AG09309 (cell line): Measurements from ENCODE around the gene FAM209B.
"Not testable (repeated sequence)": the region's sequence is repeated elsewhere in the genome, so short reads cannot be mapped to it uniquely, and the experiment has no call there.

Experiments
- DNase-seq: peaks from one replicate; pipeline ENCODE4 v3.0.0-alpha.2; 2010; ENCODE audit warnings: low read depth
- H3K4me3 ChIP-seq: 2 replicates; pipeline ENCODE4 v1.5.1; 2011; ENCODE audit warnings: mild to moderate bottlenecking, low read depth, low read length, moderate library complexity; ENCODE audit not compliant: control insufficient read depth
- TF ChIP-seq, protein P1 (sequence below): IDR thresholded peaks from 2 replicates; pipeline ENCODE4 v1.5.1; 2011; ENCODE audit warnings: mild to moderate bottlenecking, low read depth, low read length, inconsistent platforms; ENCODE audit not compliant: insufficient read depth, control insufficient read depth; ENCODE audit errors: missing control alignments

The FAM209B gene, protein sequence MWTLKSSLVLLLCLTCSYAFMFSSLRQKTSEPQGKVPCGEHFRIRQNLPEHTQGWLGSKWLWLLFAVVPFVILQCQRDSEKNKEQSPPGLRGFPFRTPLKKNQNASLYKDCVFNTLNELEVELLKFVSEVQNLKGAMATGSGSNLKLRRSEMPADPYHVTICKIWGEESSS

DNA sequence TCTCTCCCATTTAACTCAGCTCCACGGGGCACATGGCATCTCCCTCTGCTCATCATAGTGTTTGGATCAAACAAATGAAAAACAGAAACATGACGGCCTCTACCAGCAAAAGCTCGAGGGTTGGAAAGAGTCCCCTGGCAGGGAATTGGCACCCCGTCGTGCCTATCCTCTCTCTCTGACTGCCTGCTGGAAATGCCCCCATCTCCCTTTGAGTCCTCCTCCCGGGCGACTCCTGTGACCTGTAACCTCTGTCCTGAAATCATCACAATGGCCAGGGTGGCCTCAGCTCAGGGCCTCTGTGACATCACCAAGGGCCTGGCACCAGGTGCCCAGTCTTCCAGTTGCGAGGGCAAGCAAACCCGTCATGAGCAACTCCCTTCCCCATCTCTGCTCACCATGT lies at the start of gene FAM209B:
TSS of gene FAM209B (plus strand) at position 301 of the 400 bp plus-strand sequence. CDS start at position 397, 96 bp downstream.
- not testable (repeated sequence) for DNase-seq, H3K4me3 ChIP-seq

DNA sequence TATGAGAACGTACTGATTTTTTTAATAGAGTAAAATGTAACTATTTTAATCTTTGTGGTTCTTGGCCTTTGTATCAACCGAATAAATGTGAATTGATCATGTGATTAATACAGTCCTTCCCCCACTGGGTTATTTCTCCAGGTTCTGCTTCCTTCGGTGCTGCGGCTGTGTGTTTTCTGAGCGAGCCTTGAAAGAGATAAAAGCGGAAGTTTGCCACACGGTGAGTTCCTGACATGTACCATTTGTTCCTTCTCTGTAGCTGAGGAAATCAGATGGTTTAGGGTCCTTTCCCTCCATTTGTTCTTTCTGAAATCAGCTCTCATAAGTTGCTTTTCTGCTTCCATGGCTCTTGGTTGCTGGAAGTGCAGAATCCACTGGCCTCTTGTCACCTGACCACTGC lies 49.1 kb upstream of the FAM209B start:
- no peak for DNase-seq
- H3K4me3 ChIP-seq, result no peak overlapping the region
- TF ChIP-seq, protein P1, sequence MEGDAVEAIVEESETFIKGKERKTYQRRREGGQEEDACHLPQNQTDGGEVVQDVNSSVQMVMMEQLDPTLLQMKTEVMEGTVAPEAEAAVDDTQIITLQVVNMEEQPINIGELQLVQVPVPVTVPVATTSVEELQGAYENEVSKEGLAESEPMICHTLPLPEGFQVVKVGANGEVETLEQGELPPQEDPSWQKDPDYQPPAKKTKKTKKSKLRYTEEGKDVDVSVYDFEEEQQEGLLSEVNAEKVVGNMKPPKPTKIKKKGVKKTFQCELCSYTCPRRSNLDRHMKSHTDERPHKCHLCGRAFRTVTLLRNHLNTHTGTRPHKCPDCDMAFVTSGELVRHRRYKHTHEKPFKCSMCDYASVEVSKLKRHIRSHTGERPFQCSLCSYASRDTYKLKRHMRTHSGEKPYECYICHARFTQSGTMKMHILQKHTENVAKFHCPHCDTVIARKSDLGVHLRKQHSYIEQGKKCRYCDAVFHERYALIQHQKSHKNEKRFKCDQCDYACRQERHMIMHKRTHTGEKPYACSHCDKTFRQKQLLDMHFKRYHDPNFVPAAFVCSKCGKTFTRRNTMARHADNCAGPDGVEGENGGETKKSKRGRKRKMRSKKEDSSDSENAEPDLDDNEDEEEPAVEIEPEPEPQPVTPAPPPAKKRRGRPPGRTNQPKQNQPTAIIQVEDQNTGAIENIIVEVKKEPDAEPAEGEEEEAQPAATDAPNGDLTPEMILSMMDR, result no peak

DNA sequence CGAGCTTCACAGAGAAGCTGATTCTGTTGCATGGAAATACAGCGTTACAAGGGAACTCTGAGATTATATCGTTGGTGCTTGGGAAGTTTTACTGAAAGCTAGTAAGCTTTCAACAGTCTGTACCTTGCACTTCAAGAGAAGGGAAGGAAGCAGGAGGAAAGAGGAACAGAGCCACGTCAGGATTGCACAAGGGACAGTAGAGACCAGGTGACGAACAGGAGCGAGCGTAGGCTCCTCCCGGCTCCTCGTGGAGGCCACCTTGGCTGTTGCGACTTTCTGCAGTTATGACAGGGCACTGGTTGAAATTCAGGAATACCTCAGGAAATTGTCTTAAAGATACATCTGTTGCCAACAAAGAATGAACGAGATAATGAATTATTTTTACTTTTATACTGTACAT lies 45.8 kb upstream of the FAM209B start:
- H3K4me3 ChIP-seq, result no peak overlapping the region
- TF ChIP-seq, protein P1, result no peak
- no peak for DNase-seq

DNA sequence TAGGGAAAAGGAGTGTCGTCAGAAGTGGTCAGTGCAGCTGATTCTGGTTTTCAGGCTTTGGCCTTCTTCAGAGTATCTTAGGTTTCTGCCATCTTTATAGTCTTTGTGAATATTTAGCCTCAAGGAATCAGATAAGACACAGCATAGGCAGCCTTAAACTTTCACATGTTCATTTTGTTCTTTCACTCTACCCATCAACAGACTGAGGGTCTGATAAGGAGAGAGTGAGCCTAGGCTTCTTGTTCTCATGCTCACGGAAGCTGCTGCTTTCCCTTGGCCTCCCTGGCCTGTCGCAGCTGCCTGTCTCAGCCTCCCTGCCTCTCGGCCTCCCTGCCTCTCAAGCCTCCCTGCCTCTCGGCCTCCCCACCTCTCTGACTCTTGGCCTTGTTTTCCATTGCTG lies 44.5 kb upstream of the FAM209B start:
- TF ChIP-seq, protein P1, result no peak
- no peak overlapping the region for H3K4me3 ChIP-seq
- DNase-seq, result no peak

DNA sequence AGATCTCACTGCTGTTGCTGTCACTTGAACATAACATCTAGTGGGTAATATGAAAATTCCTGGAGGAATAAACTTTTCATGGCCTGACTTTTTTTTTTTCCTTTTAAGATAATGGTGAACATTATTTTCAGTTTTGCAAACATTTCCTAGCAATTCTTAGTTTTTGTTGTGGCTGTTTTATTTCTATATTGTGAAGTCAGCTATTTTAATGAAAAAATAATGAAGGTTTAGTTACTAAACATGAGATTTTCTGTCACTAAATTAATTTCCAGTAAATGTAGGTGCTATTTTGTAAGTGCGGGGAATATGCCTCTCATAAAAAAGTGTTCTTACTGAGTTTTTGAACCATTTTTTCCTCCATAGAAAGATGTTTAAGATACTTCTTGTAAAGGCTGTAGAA lies 31.9 kb upstream of the FAM209B start:
- no peak overlapping the region for H3K4me3 ChIP-seq
- DNase-seq, result no peak
- TF ChIP-seq, protein P1, result no peak

DNA sequence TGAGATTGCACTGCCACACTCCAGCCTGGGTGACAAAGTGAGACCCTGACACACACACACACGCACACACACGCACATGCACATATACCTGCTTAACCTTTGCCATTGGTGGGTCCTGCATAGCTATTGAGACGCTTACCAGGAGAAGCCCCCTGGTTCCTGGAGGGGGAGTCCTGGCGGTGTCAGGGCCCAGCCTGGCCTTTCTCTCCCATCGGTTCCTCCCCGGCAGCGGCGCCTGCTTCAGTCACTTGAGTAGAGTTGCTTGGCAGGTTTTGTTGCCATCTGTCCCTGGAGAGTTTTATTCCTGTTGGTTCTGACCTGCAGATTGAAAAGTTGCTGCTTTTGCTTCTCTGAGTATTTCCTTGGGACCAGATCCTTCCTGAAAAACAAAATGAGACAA lies 29.1 kb upstream of the FAM209B start:
- no peak for DNase-seq
- TF ChIP-seq, protein P1, result no peak
- no peak overlapping the region for H3K4me3 ChIP-seq

DNA sequence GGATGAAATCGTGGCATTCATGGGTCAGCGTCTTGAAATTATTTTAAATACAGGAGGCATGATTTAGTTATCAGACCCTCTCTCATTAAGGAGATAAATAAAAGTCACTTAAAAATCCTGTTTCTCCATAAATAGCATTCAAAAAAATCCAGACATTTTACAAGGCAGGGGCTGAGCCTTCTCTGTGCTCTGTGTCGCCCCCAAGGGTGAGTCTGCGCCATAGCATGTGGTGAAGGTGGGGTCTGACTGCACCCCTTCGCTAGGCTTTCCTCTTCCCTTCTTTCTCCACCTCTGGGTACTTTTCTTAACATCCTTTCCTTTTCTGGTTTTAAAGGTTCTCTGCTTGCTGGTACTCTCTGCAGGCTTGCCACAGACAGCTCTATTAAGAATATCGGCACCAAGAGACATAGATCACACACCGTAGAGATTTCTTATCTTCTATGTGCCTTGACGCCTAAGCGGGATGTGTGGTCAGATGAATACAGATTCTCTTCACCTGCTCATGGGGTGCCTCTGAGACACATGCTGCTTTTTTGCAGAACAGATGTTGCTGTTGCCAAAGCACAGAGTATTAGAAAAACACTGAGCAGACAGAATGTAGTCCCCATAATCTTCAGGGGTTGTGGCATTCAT lies 28.6 kb upstream of the FAM209B start:
- TF ChIP-seq, protein P1, result peak; percentile 45
- H3K4me3 ChIP-seq, result no peak overlapping the region
- DNase-seq, result no peak
